Cardiac septum (tissue), 1 donor: Measurements from ENCODE around the gene AARS1. TPM values are rescaled to one million over a fixed set of nuclear protein-coding genes. Genes with fewer than 3 reads are reported as not detected.
"Not testable (repeated sequence)": the region's sequence is repeated elsewhere in the genome, so short reads cannot be mapped to it uniquely, and the experiment has no call there.

ENCODE experiments used
- DNase-seq: peaks from one replicate; pipeline ENCODE4 v3.0.0-alpha.2; 2020; ENCODE audit warnings: low spot score
- intact Hi-C: fragments of 100-400 bp; cut with DNase I; formaldehyde crosslinking; loops from one replicate; pipeline ENCODE4 v1.14.0; 2022
- total RNA-seq: library from RNA; stranded (reverse); fragmentation: NEBNext Ultra II Directional; extraction: Animal tissue kit (Norgen Biotek cat#: 25700); gene quantifications from one replicate; pipeline ENCODE4 v1.2.1, GENCODE V29; 2021
- donor health status: DM: no; HTN: no; CAD: no.

The AARS1 gene
- total RNA-seq, 1 donor from 2014 or later = 57.2 TPM

DNA sequence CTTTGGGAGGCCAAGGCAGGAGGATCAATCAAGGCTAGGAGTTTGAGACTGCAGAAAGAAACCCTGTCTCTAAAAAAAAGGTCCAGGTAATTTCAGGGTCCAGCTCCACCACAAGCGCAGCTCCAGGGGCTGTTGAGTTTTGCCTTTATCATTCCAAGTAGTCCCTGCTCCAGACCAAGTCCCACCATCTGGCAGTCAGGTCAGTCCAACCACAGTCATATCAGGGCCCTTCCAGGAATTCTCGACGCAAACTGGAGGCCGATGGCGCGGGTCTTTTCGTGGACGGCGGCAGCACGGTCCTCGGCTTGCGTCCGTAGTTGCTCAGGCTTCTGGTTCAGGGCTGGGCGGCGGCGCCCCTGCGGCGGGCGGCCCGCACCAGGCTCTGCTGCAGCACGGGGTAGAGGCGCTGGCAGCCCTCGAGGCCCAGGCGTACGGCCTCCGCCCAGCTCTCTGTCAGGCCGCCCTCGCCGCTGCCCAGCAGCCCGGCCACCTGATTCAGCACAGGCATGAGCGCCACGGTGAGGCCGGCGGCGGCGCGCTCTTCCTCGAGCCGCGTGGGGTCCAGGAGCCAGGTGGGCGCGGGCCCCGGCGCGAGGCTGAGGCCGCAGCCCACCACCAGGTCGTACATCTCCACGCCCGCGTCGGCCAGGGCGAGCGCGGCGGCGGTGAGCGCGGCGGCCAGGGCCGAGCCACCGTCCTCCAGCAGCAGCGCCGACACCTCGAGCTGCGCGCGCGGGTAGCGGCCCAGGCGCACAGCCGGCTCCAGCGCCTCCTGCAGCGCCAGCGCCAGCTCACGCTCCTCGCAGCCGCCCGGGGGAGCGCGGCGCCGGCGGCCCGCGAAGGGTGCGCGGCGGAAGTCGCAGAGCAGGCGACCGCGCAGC, 38.3 kb downstream of the AARS1 start:
- intact Hi-C loops = loop anchor here (10.0 kb wide), 1 partner anchor 86 kb away; no protein-coding TSS in a partner anchor
- no peak for DNase-seq

DNA sequence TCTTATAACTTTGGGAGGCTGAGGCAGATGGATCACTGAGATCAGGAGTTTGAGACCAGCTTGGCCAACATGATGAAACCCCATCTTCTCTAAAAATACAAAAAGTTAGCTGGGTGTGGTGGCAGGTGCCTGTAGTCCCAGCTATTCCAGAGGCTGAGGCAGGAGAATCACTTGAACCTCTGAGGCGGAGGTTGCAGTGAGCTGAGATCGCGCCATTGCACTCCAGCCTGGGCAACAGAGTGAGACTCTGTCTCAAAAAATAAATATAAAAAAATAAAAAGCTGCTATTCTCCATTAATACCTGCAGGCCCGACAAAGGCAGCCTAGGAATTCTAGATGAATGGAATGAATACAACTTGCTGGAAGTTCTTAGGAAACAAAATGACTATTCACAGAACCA, 39.6 kb downstream of the AARS1 start:
- intact Hi-C loops = loop anchor here (10.0 kb wide), 1 partner anchor 85 kb away; no protein-coding TSS in a partner anchor
- DNase-seq = not testable (repeated sequence)

DNA sequence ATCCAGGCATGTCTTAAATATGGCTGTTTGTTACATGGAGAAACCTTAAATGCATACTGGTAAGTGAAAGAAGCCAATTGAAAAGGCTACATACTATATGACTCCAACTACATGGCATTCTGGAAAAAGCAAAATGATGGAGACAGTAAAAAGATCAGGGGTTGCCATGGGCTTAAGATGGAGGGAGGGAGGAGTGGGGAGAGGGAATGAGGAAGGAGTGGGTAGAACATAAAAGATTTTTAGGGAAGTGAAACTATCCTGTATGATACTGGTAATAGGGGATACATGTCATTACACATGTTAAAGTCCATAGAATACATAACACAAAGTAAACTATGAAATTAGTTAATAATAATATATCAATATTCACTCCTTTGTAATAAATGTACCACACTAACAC, 50.5 kb downstream of the AARS1 start:
- DNase-seq, intact Hi-C loops: not testable (repeated sequence)

DNA sequence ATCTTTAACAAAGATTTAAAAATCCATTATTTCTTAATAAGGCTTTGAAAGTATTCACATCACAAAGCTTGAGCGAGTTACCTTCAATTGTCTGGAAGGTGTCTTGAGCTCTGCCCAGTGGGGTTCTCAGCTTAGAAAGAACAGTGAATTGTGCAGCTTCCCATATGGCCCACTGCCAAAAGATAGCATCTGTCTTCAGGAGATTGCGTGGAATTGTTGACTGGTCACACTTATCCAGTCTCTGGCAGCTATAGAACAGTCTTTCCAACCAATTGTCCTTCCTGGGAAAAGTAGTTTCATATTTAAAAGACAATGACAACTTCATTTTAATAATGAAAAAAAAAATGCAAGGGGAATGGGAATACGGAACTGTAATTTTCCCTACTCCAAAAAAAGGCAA, 57.5 kb downstream of the AARS1 start:
- intact Hi-C loops, DNase-seq: not testable (repeated sequence)

DNA sequence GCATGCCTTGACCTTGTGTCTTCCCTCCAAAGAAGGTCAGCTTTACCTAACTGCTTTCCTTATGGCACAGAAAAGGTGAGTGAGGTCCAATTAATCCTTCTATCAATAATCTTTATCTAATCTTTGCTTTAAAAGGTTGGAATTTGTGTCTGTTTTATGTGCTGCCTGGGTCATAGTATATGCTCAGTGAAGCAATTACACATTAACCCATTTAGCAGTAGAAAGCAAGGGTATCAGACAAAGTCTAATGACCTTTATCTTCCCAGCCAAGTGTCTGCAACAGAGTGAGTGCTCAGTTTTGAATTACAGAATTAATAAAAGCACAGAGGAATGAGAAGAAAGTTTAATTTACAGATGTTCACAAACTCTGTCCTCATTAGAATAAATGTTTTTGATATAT, 63.3 kb downstream of the AARS1 start:
- intact Hi-C loops, DNase-seq: not testable (repeated sequence)

DNA sequence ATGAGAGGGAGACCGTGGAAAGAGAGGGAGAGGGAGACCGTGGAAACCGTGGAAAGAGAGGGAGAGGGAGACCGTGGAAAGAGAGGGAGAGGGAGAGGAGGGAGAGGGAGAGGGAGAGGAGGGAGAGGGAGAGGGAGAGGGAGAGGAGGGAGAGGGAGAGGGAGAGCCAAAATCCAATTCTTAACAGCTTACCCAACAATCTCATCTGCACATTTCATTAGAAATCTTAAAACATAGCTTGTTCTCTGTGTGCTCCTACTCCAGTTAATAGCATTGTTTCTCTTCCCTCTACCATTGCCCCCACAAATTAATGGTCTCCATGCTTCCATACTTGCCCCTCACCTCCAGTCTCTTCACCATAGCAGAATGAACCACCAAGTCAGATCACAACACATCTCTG, 63.9 kb downstream of the AARS1 start:
- DNase-seq, intact Hi-C loops: not testable (repeated sequence)

DNA sequence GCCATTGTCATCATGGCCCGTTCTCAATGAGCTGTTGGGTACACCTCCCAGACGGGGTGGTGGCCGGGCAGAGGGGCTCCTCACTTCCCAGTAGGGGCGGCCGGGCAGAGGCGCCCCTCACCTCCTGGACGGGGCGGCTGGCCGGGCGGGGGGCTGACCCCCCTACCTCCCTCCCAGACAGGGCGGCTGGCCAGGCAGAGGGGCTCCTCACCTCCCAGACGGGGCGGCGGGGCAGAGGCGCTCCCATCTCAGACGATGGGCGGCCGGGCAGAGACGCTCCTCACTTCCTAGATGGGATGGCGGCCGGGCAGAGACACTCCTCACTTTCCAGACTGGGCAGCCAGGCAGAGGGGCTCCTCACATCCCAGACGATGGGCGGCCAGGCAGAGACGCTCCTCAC, 64.7 kb downstream of the AARS1 start:
- DNase-seq, intact Hi-C loops: not testable (repeated sequence)

DNA sequence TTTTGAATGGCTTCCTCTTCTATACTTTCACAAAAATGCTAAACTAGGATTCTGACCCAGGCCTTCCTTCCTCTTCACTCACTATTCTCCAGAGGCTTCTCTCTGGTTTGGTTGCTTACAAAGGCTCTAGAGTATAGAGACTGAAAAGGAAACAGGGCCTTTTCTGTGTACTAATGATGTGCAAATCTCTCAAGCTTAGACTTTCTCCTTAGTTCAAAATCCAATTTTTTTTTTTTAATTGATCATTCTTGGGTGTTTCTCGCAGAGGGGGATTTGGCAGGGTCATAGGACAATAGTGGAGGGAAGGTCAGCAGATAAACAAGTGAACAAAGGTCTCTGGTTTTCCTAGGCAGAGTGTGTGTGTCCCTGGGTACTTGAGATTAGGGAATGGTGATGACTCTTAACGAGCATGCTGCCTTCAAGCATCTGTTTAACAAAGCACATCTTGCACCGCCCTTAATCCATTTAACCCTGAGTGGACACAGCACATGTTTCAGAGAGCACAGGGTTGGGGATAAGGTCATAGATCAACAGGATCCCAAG, 65.3 kb downstream of the AARS1 start:
- DNase-seq, intact Hi-C loops: not testable (repeated sequence)

DNA sequence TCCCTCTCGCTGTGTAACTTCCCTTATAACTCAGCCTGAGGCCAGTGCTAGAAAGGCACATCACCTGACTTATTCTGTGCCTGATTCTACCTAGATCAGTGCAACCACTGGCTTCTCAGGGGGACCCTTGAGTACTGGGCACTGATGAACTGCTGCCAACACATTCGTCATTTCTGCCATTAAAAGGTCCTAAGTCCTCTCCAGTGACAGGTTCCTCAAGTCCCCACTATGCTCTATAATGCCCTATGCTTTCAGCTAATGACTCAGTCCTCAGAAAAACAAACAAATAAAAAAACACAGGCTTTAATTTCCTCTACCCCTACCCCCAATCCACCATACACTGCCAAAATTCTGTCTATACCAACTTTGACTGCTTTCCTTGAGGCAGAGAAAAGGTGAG, 66.1 kb downstream of the AARS1 start:
- intact Hi-C loops, DNase-seq: not testable (repeated sequence)

DNA sequence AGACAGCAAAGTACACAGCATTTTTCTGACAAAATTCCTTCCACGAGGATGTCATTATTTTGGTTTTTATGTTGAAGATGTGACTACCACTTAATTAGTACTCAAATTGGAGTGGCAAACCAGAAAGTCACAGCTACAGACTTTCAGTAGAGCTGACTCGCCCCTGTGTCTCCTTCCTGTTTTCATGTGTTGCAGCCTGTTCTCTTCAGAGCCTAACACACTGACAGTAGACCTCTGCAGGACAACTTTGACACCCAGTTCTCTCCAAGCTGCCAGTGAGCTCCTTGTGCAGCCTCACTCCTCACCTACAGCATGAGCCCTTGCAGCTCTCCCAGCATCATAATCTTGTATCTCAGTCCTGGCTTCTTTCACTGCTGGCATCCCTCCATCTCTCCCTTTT, 66.7 kb downstream of the AARS1 start:
- DNase-seq, intact Hi-C loops: not testable (repeated sequence)

DNA sequence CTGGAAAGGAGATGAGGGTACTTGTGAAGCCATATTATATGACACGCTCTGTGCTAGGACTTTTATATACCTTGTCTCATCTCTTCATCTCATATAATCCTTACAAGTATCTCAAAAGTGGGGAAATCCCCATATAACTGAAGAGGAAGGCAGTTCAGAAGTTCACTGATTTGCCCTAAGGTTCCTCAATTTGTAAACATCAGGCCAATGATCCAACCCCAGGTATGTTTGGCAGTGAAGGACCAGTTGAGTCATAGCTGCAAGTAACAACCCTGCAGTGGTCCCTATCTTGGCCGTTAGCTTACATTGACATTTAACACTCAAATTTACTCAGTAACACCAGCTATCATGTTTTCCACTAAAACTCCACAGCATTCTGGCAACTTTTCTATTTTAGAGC, 70.7 kb downstream of the AARS1 start:
- DNase-seq, intact Hi-C loops: not testable (repeated sequence)

DNA sequence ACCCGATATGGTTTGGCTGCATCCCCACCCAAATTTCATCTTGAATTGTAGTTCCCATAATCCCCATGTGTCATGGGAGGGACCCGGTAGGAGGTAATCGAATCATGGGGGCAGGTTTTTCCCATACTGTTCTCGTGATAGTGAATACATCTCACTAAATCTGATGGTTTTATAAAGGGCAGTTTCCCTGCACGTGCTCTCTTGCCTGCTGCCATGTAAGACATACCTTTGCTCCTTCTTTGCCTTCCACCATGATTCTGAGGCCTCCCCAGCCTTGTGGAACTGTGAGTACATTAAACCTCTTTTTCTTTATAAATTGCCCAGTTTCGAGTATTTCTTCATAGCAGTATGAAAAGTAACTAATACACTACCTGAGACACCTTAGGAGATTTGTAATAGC, 82.9 kb downstream of the AARS1 start:
- DNase-seq, intact Hi-C loops: not testable (repeated sequence)

DNA sequence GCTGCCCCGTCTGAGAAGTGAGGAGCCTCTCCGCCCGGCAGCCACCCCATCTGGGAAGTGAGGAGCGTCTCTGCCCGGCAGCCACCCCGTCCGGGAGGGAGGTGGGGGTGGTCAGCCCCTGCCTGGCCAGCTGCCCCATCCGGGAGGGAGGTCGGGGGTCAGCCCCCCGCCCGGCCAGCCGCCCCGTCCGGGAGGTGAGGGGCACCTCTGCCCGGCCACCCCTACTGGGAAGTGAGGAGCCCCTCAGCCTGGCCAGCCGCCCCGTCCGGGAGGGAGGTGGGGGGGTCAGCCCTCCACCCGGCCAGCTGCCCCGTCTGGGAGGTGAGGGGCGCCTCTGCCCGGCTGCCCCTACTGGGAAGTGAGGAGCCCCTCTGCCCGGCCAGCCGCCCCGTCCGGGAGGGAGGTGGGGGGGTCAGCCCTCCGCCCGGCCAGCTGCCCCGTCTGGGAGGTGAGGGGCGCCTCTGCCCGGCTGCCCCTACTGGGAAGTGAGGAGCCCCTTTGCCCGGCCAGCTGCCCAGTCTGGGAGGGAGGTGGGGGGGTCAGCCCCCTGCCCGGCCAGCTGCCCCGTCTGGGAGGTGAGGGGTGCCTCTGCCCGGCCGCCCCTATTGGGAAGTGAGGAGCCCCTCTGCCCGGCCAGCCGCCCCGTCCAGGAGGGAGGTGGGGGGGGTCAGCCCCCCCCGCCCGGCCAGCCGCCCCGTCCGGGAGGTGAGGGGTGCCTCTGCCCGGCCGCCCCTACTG, 84.5 kb downstream of the AARS1 start:
- DNase-seq, intact Hi-C loops: not testable (repeated sequence)

DNA sequence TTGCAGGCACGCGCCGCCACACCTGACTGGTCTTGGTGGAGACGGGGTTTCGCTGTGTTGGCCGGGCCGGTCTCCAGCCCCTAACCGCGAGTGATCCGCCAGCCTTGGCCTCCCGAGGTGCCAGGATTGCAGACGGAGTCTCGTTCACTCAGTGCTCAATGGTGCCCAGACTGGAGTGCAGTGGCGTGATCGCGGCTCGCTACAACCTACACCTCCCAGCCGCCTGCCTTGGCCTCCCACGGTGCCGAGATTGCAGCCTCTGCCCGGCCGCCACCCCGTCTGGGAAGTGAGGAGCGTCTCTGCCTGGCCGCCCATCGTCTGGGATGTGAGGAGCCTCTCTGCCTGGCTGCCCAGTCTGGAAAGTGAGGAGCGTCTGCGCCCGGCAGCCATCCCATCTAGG, 85.3 kb downstream of the AARS1 start:
- intact Hi-C loops, DNase-seq: not testable (repeated sequence)

DNA sequence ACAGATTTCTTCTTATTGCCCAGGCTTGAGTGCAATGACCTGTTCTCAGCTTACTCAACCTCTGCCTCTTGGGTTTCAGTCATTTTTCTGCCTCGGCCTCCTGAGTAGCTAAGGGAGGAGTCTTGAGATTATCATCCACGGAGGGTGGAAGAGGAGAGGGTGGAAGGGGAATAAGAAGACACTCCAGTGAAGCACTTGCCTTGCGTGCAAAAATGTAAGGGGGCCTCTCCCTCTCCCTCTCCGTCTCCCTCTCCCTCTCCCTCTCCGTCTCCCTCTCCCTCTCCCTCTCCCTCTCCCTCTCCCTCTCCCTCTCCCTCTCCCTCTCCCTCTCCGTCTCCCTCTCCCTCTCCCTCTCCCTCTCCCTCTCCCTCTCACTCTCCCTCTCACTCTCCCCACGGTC, 85.8 kb downstream of the AARS1 start:
- DNase-seq, intact Hi-C loops: not testable (repeated sequence)

Other genes starting within 250 kb of the AARS1 start
- 22.5 TPM for gene PDPR, start 175.2 kb downstream of the AARS1 start, total RNA-seq
- 0.11 TPM for gene CLEC18C, start 115.7 kb downstream of the AARS1 start, total RNA-seq
- 10.6 TPM for gene EXOSC6, start 37.6 kb downstream of the AARS1 start, total RNA-seq
- gene DDX19B, start 9.7 kb upstream of the AARS1 start, total RNA-seq = 13.7 TPM
- 22.2 TPM for gene DDX19A, start 57.4 kb upstream of the AARS1 start, total RNA-seq
- gene ST3GAL2, start 149.6 kb upstream of the AARS1 start, total RNA-seq = 24.2 TPM
- gene FCSK, start 165.1 kb upstream of the AARS1 start, total RNA-seq = 9.4 TPM
- 36.3 TPM for gene COG4, start 234.0 kb upstream of the AARS1 start, total RNA-seq
- 159 TPM for gene SF3B3, start 234.3 kb upstream of the AARS1 start, total RNA-seq